GM23338 (cell line): ENCODE results near the gene UNC13D. TPM values are rescaled to one million over a fixed set of nuclear protein-coding genes. Genes with fewer than 3 reads are reported as not detected.

Experiments used
- ATAC-seq: fragments of 200-7000 bp; cut with Tn5 transposase; 3 replicates; pipeline ENCODE4 v1.9.1; 2020
- DNase-seq: peaks from one replicate; pipeline ENCODE4 v3.0.0-alpha.2; 2015; ENCODE audit warnings: low spot score
- H2AFZ ChIP-seq: fragments of 200-600 bp; sonication (generic); 2 replicates; pipeline ENCODE4 v1.8.0; 2016; ENCODE audit warnings: antibody characterized with exemption, mild to moderate bottlenecking, moderate library complexity
- H3F3A ChIP-seq: fragments of 200-600 bp; sonication (generic); replicated peaks from 2 replicates; pipeline ENCODE4 v1.8.0; 2017; ENCODE audit warnings: antibody characterized with exemption, mixed run types, low read depth
- H3K27ac ChIP-seq: fragments of 200-600 bp; sonication (generic); 2 replicates; pipeline ENCODE4 v1.6.1; 2016; ENCODE audit warnings: low read depth
- H3K27me3 ChIP-seq: fragments of 200-600 bp; sonication (generic); 2 replicates; pipeline ENCODE4 v1.8.0; 2016; ENCODE audit warnings: mild to moderate bottlenecking, mixed run types, moderate library complexity; ENCODE audit not compliant: insufficient read depth
- H3K36me3 ChIP-seq: fragments of 200-600 bp; sonication (generic); 2 replicates; pipeline ENCODE4 v1.8.0; 2016; ENCODE audit warnings: mild to moderate bottlenecking; ENCODE audit not compliant: insufficient read depth
- H3K4me1 ChIP-seq: fragments of 200-600 bp; sonication (generic); 2 replicates; pipeline ENCODE4 v1.8.0; 2016; ENCODE audit warnings: mild to moderate bottlenecking, moderate library complexity; ENCODE audit not compliant: insufficient read depth
- H3K4me2 ChIP-seq: fragments of 200-600 bp; sonication (generic); 2 replicates; pipeline ENCODE4 v1.7.1; 2017; ENCODE audit warnings: mixed run types
- H3K4me3 ChIP-seq: fragments of 200-600 bp; sonication (generic); 2 replicates; pipeline ENCODE4 v1.6.1; 2016; ENCODE audit warnings: mixed run types
- H3K79me2 ChIP-seq: fragments of 200-600 bp; sonication (generic); replicated peaks from 2 replicates; pipeline ENCODE4 v1.8.0; 2017; ENCODE audit warnings: mild to moderate bottlenecking; ENCODE audit not compliant: insufficient read depth
- H3K9me2 ChIP-seq: fragments of 200-600 bp; sonication (generic); 2 replicates; pipeline ENCODE4 v1.8.0; 2017; ENCODE audit not compliant: insufficient read depth
- H4K20me1 ChIP-seq: fragments of 200-600 bp; sonication (generic); replicated peaks from 2 replicates; pipeline ENCODE4 v1.8.0; 2017; ENCODE audit warnings: mild to moderate bottlenecking; ENCODE audit not compliant: insufficient read depth
- H3K27ac Mint-ChIP-seq: 2 replicates; pipeline ENCODE4 v1.8.0; 2020; ENCODE audit warnings: inconsistent platforms, mild to moderate bottlenecking, moderate library complexity, mixed read lengths
- H3K27me3 Mint-ChIP-seq: 3 replicates; pipeline ENCODE4 v1.8.0; 2022; ENCODE audit warnings: low read depth, mild to moderate bottlenecking, moderate library complexity, mixed read lengths, inconsistent platforms; ENCODE audit not compliant: insufficient read depth, poor library complexity
- H3K36me3 Mint-ChIP-seq: 3 replicates; pipeline ENCODE4 v1.8.0; 2021; ENCODE audit warnings: low read depth, mild to moderate bottlenecking, inconsistent platforms, moderate library complexity, mixed read lengths
- H3K4me1 Mint-ChIP-seq: 3 replicates; pipeline ENCODE4 v1.8.0; 2020; ENCODE audit warnings: mild to moderate bottlenecking, inconsistent platforms, mixed read lengths
- H3K4me3 Mint-ChIP-seq: 3 replicates; pipeline ENCODE4 v1.8.0; 2021; ENCODE audit warnings: moderate library complexity, mild to moderate bottlenecking, inconsistent platforms, mixed read lengths
- H3K9me3 Mint-ChIP-seq: 3 replicates; pipeline ENCODE4 v1.8.0; 2020; ENCODE audit warnings: moderate library complexity, mild to moderate bottlenecking, inconsistent platforms, mixed read lengths
- CREB1 ChIP-seq: fragments of 250-450 bp; sonication (Bioruptor Pico); IDR thresholded peaks from 2 replicates; pipeline ENCODE4 v1.5.0; 2020; ENCODE audit warnings: low read depth, mild to moderate bottlenecking, moderate library complexity
- CTCF ChIP-seq, 2 experiments: fragments of 200-600 bp in 1 of 2; sonication (generic) in 1 of 2; conservative IDR thresholded peaks; 2 replicates each; pipeline versions ENCODE4 v1.5.1 to v1.6.1; 2016 to 2017; ENCODE audit warnings: antibody characterized with exemption in 2 of 2, low read depth in 2 of 2, mild to moderate bottlenecking in 2 of 2, moderate library complexity in 1 of 2
- EZH2 ChIP-seq: fragments of 200-600 bp; sonication (generic); IDR thresholded peaks from one replicate; pipeline ENCODE4 v1.8.0; 2017; ENCODE audit warnings: antibody characterized with exemption, mild to moderate bottlenecking, low read depth; ENCODE audit not compliant: unreplicated experiment
- EZH2phosphoT487 ChIP-seq: fragments of 200-600 bp; sonication (generic); IDR thresholded peaks from one replicate; pipeline ENCODE4 v1.8.1; 2018; ENCODE audit warnings: antibody characterized with exemption; ENCODE audit not compliant: unreplicated experiment
- JUNB ChIP-seq: IDR thresholded peaks from one replicate; pipeline ENCODE4 v1.6.1; 2016; ENCODE audit warnings: antibody characterized with exemption; ENCODE audit not compliant: unreplicated experiment
- NANOG ChIP-seq: IDR thresholded peaks from 2 replicates; pipeline ENCODE4 v1.6.1; 2016; ENCODE audit warnings: antibody characterized with exemption, borderline replicate concordance
- POLR2AphosphoS5 ChIP-seq: IDR thresholded peaks from 2 replicates; pipeline ENCODE4 v1.6.1; 2016; ENCODE audit warnings: antibody characterized with exemption, low read depth
- REST ChIP-seq: IDR thresholded peaks from one replicate; pipeline ENCODE4 v1.6.1; 2018; ENCODE audit warnings: antibody characterized with exemption; ENCODE audit not compliant: unreplicated experiment
- STAT1 ChIP-seq: IDR thresholded peaks from one replicate; pipeline ENCODE4 v1.6.1; 2016; ENCODE audit warnings: antibody characterized with exemption; ENCODE audit not compliant: unreplicated experiment
- ZNF114 ChIP-seq: fragments of 250-450 bp; sonication (Bioruptor Pico); IDR thresholded peaks from 2 replicates; pipeline ENCODE4 v1.5.0; 2020; ENCODE audit warnings: mild to moderate bottlenecking, moderate library complexity
- ZNF331 ChIP-seq: fragments of 250-450 bp; sonication (Bioruptor Pico); IDR thresholded peaks from 2 replicates; pipeline ENCODE4 v1.5.0; 2020; ENCODE audit warnings: low read depth, mild to moderate bottlenecking, moderate library complexity
- ZNF462 ChIP-seq: fragments of 250-450 bp; sonication (Bioruptor Pico); IDR thresholded peaks from 2 replicates; pipeline ENCODE4 v1.5.0; 2020; ENCODE audit warnings: mild to moderate bottlenecking, moderate library complexity
- polyA plus RNA-seq: library from polyadenylated mRNA; unstranded; fragments of >200 nt; fragmentation: Nextera tagmentation; extraction: Ambion mirVana; gene quantifications from 2 replicates; pipeline ENCODE4 v1.2.1, GENCODE V29; 2016
- total RNA-seq: library from RNA; depleted of rRNA; stranded (reverse); fragments of >200 nt; shearing (Covaris generic); gene quantifications from 2 replicates; pipeline ENCODE4 v1.2.3, GENCODE V29; 2014
- TF ChIP-seq, protein P1 (sequence below): IDR thresholded peaks from 2 replicates; pipeline ENCODE4 v1.6.1; 2016; ENCODE audit warnings: antibody characterized with exemption

UNC13D gene
- total and polyA plus RNA-seq, 2 experiments from 2014 or later, result 5.9 to 10.8 TPM

GRCh38 chr17:75836605-75837004 lies 7.6 kb downstream of the UNC13D start:
- DNase-seq (no peak), ATAC-seq (no peak)
- Histone ChIP-seq H3K4me3 (no peak overlapping the region), H3K4me2 (no peak overlapping the region), H3K27me3 (no peaks in the 10 kb centered on the region), H2AFZ (no peak overlapping the region), H3K36me3 (no peaks in the 10 kb centered on the region), H3F3A (peaks cover 14% of the 10 kb centered on the region), H3K27ac (no peak overlapping the region), H3K4me1 (peaks cover 21% of the 10 kb centered on the region), H3K79me2 (no peaks in the 10 kb centered on the region), H4K20me1 (no peaks in the 10 kb centered on the region), H3K9me2 (no peaks in the 10 kb centered on the region)
- Mint-ChIP-seq H3K27ac (peak overlapping the region; percentile 75; the same call in 1 of the 2 replicates), H3K4me1 (peaks cover 24% of the 10 kb centered on the region), H3K27me3 (peaks cover 10% of the 10 kb centered on the region), H3K36me3 (no peaks in the 10 kb centered on the region; the same call in 2 of the 3 replicates), H3K9me3 (peaks cover 3% of the 10 kb centered on the region; the same call in 1 of the 3 replicates), H3K4me3 (no peak overlapping the region)
- TF ChIP-seq CTCF (conservative IDR thresholded peaks at IDR 0.05; ENCODE audit: low read depth in 2 of 2) (no peak), EZH2phosphoT487 (no peak), ZNF331 (CRISPR knock-in tag) (no peak), JUNB (no peak), STAT1 (no peak), EZH2 (no peak), ZNF462 (CRISPR knock-in tag) (no peak), ZNF114 (CRISPR knock-in tag) (no peak), POLR2AphosphoS5 (no peak), CREB1 (CRISPR knock-in tag) (no peak), NANOG (no peak), REST (no peak)
- TF ChIP-seq, protein P1, sequence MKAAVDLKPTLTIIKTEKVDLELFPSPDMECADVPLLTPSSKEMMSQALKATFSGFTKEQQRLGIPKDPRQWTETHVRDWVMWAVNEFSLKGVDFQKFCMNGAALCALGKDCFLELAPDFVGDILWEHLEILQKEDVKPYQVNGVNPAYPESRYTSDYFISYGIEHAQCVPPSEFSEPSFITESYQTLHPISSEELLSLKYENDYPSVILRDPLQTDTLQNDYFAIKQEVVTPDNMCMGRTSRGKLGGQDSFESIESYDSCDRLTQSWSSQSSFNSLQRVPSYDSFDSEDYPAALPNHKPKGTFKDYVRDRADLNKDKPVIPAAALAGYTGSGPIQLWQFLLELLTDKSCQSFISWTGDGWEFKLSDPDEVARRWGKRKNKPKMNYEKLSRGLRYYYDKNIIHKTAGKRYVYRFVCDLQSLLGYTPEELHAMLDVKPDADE, result no peak
